ENCODE data around the gene NOD2.

Gene NOD2

GRCh38 chr16:50669741-50670140 is 23.7 kb upstream of the NOD2 start:
- DNase-seq, result no peak

GRCh38 chr16:50670476-50670875 is 22.9 kb upstream of the NOD2 start:
- no peak for DNase-seq

- DNase-seq, result no peak
Measured at GRCh38 chr16:50671644-50672260, 21.7 kb upstream of the NOD2 start.

GRCh38 chr16:50673496-50674275 is 19.7 kb upstream of the NOD2 start:
- no peak for DNase-seq

- no peak for DNase-seq
Measured at GRCh38 chr16:50674831-50675230, 18.6 kb upstream of the NOD2 start.

GRCh38 chr16:50675686-50676610 is 17.5 kb upstream of the NOD2 start:
- no peak for DNase-seq

GRCh38 chr16:50676684-50677225 is 16.7 kb upstream of the NOD2 start:
- DNase-seq, result no peak

GRCh38 chr16:50677351-50677750 is 16.1 kb upstream of the NOD2 start:
- DNase-seq, result no peak

- no peak for DNase-seq
Measured at GRCh38 chr16:50678531-50678930, 14.9 kb upstream of the NOD2 start.

GRCh38 chr16:50679266-50679665 is 14.1 kb upstream of the NOD2 start:
- no peak for DNase-seq

GRCh38 chr16:50679676-50680555 is 13.5 kb upstream of the NOD2 start:
- DNase-seq, result no peak

GRCh38 chr16:50680556-50680893 is 12.9 kb upstream of the NOD2 start:
- no peak for DNase-seq

- no peak for DNase-seq
Measured at GRCh38 chr16:50681021-50681885, 12.2 kb upstream of the NOD2 start, which contains the start of gene SNX20. TSS of gene SNX20 (minus strand) at chr16:50681312. CDS start at chr16:50677526, 3,786 bp downstream.

- peak in 3 of 51 donors; percentile 21 to 22 (median 21) for DNase-seq
Measured at GRCh38 chr16:50683689-50684374, 9.6 kb upstream of the NOD2 start.

- DNase-seq, result no peak
Measured at GRCh38 chr16:50684823-50685461, 8.5 kb upstream of the NOD2 start.

GRCh38 chr16:50685462-50686063 is 7.8 kb upstream of the NOD2 start:
- DNase-seq, result no peak

GRCh38 chr16:50688083-50688482 is 5.3 kb upstream of the NOD2 start:
- DNase-seq, result no peak

GRCh38 chr16:50688867-50689266 is 4.5 kb upstream of the NOD2 start:
- DNase-seq, result no peak

Data from hypothalamus (tissue), 51 donors.